H9 (cell line): Measurements from ENCODE around the gene CREB5. TPM values are rescaled to one million over a fixed set of nuclear protein-coding genes. Genes with fewer than 3 reads are reported as not detected.

Experiments
- DNase-seq: peaks from one replicate; pipeline ENCODE4 v3.0.0-alpha.2; 2017
- H2AFZ ChIP-seq: one replicate; pipeline ENCODE4 v1.6.1; 2013; ENCODE audit warnings: mild to moderate bottlenecking, low read length, control low read depth, moderate library complexity
- H2AK5ac ChIP-seq: 2 replicates; pipeline ENCODE4 v1.6.1; 2013; ENCODE audit warnings: low read length, control low read depth, mixed read lengths; ENCODE audit not compliant: insufficient read length
- H2BK120ac ChIP-seq: one replicate; pipeline ENCODE4 v1.6.1; 2013; ENCODE audit warnings: low read depth, mild to moderate bottlenecking, low read length, control low read depth, inconsistent platforms; ENCODE audit not compliant: poor library complexity, severe bottlenecking
- H2BK12ac ChIP-seq: 2 replicates; pipeline ENCODE4 v1.6.1; 2013; ENCODE audit warnings: low read length, control low read depth, mixed read lengths, low read depth; ENCODE audit not compliant: insufficient read length
- H2BK15ac ChIP-seq: 2 replicates; pipeline ENCODE4 v1.6.1; 2013; ENCODE audit warnings: low read depth, low read length, control low read depth
- H2BK20ac ChIP-seq: one replicate; pipeline ENCODE4 v1.6.1; 2013; ENCODE audit warnings: low read depth, mild to moderate bottlenecking, low read length, control low read depth, inconsistent platforms; ENCODE audit not compliant: poor library complexity, severe bottlenecking
- H2BK5ac ChIP-seq: 2 replicates; pipeline ENCODE4 v1.6.1; 2013; ENCODE audit warnings: low read length, control low read depth, mixed read lengths; ENCODE audit not compliant: insufficient read length
- H3K14ac ChIP-seq: 2 replicates; pipeline ENCODE4 v1.6.1; 2013; ENCODE audit warnings: low read length, control low read depth; ENCODE audit not compliant: insufficient read depth
- H3K18ac ChIP-seq: 2 replicates; pipeline ENCODE4 v1.6.1; 2013; ENCODE audit warnings: low read depth, mild to moderate bottlenecking, mixed read lengths, low read length, control low read depth; ENCODE audit not compliant: insufficient read length
- H3K23ac ChIP-seq: 2 replicates; pipeline ENCODE4 v1.6.1; 2013; ENCODE audit warnings: low read length, control low read depth, mixed read lengths, low read depth; ENCODE audit not compliant: insufficient read length
- H3K23me2 ChIP-seq: 2 replicates; pipeline ENCODE4 v1.6.1; 2013; ENCODE audit warnings: low read depth, mild to moderate bottlenecking, mixed read lengths, low read length, control low read depth; ENCODE audit not compliant: insufficient read length, poor library complexity, severe bottlenecking
- H3K27ac ChIP-seq: 2 replicates; pipeline ENCODE4 v1.5.1; 2013; ENCODE audit warnings: low read length, control low read depth, mixed read lengths, low read depth; ENCODE audit not compliant: insufficient read length
- H3K27me3 ChIP-seq: 2 replicates; pipeline ENCODE4 v1.6.1; 2013; ENCODE audit warnings: low read length, control low read depth, inconsistent platforms; ENCODE audit not compliant: insufficient read depth
- H3K4ac ChIP-seq: 2 replicates; pipeline ENCODE4 v1.6.1; 2013; ENCODE audit warnings: low read depth, mild to moderate bottlenecking, control low read depth, inconsistent platforms, low read length, moderate library complexity
- H3K4me1 ChIP-seq: 2 replicates; pipeline ENCODE4 v1.6.1; 2013; ENCODE audit warnings: low read length, control low read depth, inconsistent platforms; ENCODE audit not compliant: insufficient read depth
- H3K4me2 ChIP-seq: 2 replicates; pipeline ENCODE4 v1.6.1; 2013; ENCODE audit warnings: low read length, control low read depth, mixed read lengths; ENCODE audit not compliant: insufficient read length, insufficient read depth
- H3K56ac ChIP-seq: 2 replicates; pipeline ENCODE4 v1.6.1; 2013; ENCODE audit warnings: low read depth, mild to moderate bottlenecking, mixed read lengths, low read length, control low read depth; ENCODE audit not compliant: insufficient read length
- H3K79me1 ChIP-seq: 2 replicates; pipeline ENCODE4 v1.6.1; 2013; ENCODE audit warnings: low read depth, mild to moderate bottlenecking, moderate library complexity, low read length, control low read depth, inconsistent platforms; ENCODE audit not compliant: insufficient read depth, poor library complexity, severe bottlenecking
- H3K79me2 ChIP-seq: 2 replicates; pipeline ENCODE4 v1.6.1; 2013; ENCODE audit warnings: low read length, control low read depth, inconsistent platforms; ENCODE audit not compliant: insufficient read depth
- H3K9ac ChIP-seq: 2 replicates; pipeline ENCODE4 v1.6.1; 2013; ENCODE audit warnings: low read length, control low read depth, mixed read lengths; ENCODE audit not compliant: insufficient read length; ENCODE audit errors: extremely low read depth
- H3K9me3 ChIP-seq: one replicate; pipeline ENCODE4 v1.6.1; 2013; ENCODE audit warnings: low read depth, low read length, inconsistent platforms; ENCODE audit not compliant: control insufficient read depth
- H3T11ph ChIP-seq: one replicate; pipeline ENCODE4 v1.6.1; 2013; ENCODE audit warnings: mild to moderate bottlenecking, low read length, control low read depth, inconsistent platforms
- H4K20me1 ChIP-seq: one replicate; pipeline ENCODE4 v1.6.1; 2013; ENCODE audit not compliant: control insufficient read depth, insufficient read length, insufficient read depth
- H4K5ac ChIP-seq: 2 replicates; pipeline ENCODE4 v1.6.1; 2013; ENCODE audit warnings: low read depth, mild to moderate bottlenecking, mixed read lengths, low read length, control low read depth; ENCODE audit not compliant: insufficient read length
- H4K8ac ChIP-seq: replicated peaks from 2 replicates; pipeline ENCODE4 v1.6.1; 2013; ENCODE audit warnings: low read length, control low read depth, mixed read lengths, low read depth; ENCODE audit not compliant: insufficient read length
- H4K91ac ChIP-seq: 2 replicates; pipeline ENCODE4 v1.6.1; 2013; ENCODE audit warnings: low read depth, mild to moderate bottlenecking, moderate library complexity, mixed read lengths, low read length, control low read depth; ENCODE audit not compliant: insufficient read length
- H3K27ac Mint-ChIP-seq, 3 experiments: 2 replicates in 2 of 3; 3 replicates in 1 of 3; pipeline ENCODE4 v1.8.0; 2020 to 2021; ENCODE audit warnings: mixed read lengths in 3 of 3, mild to moderate bottlenecking in 1 of 3, moderate library complexity in 1 of 3
- H3K27me3 Mint-ChIP-seq: 2 replicates; pipeline ENCODE4 v1.8.0; 2021; ENCODE audit warnings: low read depth, mild to moderate bottlenecking, moderate library complexity, mixed read lengths
- H3K36me3 Mint-ChIP-seq, 3 experiments: 2 replicates in 2 of 3; 3 replicates in 1 of 3; pipeline ENCODE4 v1.8.0; 2020 to 2021; ENCODE audit warnings: low read depth in 3 of 3, mixed read lengths in 3 of 3; ENCODE audit not compliant: insufficient read depth in 1 of 3
- H3K4me1 Mint-ChIP-seq, 2 experiments: 2 replicates each; pipeline ENCODE4 v1.8.0; 2020; ENCODE audit warnings: mixed read lengths in 2 of 2
- H3K4me3 Mint-ChIP-seq, 2 experiments: 2 replicates in 1 of 2; 3 replicates in 1 of 2; pipeline ENCODE4 v1.8.0; 2020 to 2021; ENCODE audit warnings: mild to moderate bottlenecking in 2 of 2, mixed read lengths in 2 of 2, moderate library complexity in 1 of 2
- H3K9me3 Mint-ChIP-seq, 2 experiments: 2 replicates in 1 of 2; 3 replicates in 1 of 2; pipeline ENCODE4 v1.8.0; 2020; ENCODE audit warnings: mild to moderate bottlenecking in 2 of 2, mixed read lengths in 2 of 2, moderate library complexity in 1 of 2
- CTCF ChIP-seq: fragments of 200-600 bp; sonication (generic); conservative IDR thresholded peaks from 3 replicates; pipeline ENCODE4 v1.8.0; 2021; ENCODE audit warnings: antibody characterized with exemption, mild to moderate bottlenecking
- WGBS: extraction: QIAGEN DNeasy Blood & Tissue Kit; methylation state at CpG from one replicate; pipeline ENCODE4 v1.1.7; 2013; ENCODE audit warnings: missing lambda C conversion rate, low lambda C conversion rate, mixed read lengths; ENCODE audit not compliant: insufficient read length; ENCODE audit errors: extremely low coverage; 5-methylcytosine and 5-hydroxymethylcytosine counted together
- total RNA-seq: library from RNA; stranded (reverse); gene quantifications from 2 replicates; pipeline ENCODE4 v1.2.1, GENCODE V29; 2021

CREB5 gene
- total RNA-seq, 1 experiment from 2014 or later, result 4.0 TPM

DNA sequence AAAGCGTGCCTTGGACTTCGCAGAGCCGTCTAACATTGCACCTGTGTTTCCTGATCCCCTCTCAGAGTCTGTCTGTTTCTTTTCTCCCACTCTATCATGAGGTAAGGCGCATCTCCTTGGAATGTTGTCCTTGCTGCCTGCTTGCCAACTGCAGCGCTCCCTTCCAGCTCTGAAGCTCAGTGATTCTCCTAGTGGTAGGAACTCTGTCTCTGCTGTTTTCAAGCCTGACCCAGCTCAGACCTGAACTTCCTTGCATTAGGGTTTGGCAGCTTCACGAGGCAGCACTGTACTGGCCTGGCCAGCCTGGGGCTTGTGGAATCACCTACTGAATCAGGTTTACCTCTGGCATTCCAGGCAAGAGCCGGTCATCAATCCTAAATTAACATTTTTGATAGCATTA lies 123.9 kb downstream of the CREB5 start:
- H3K9me3 Mint-ChIP-seq, result peaks cover 9% of the 10 kb centered on the region in 2 experiments; a peak in 4 of 5 replicates
- no peak overlapping the region for H2AFZ ChIP-seq
- H3K4me1 ChIP-seq, result peaks cover 1% of the 10 kb centered on the region; the same call in 1 of the 2 replicates
- H4K20me1 ChIP-seq, result no peaks in the 10 kb centered on the region
- no peak overlapping the region for H4K8ac ChIP-seq
- H3K18ac ChIP-seq, result no peak overlapping the region
- H4K91ac ChIP-seq, result no peak overlapping the region
- no peak overlapping the region for H3K4me2 ChIP-seq
- no peak overlapping the region for H3K23ac ChIP-seq
- DNase-seq, result peak; percentile 83
- H2BK20ac ChIP-seq, result no peak overlapping the region
- H3K14ac ChIP-seq, result no peak overlapping the region
- H3K27ac ChIP-seq, result no peak overlapping the region
- H3T11ph ChIP-seq, result no peak overlapping the region
- no peak overlapping the region for H3K56ac ChIP-seq
- H3K23me2 ChIP-seq, result no peaks in the 10 kb centered on the region
- no peak overlapping the region for H2BK15ac ChIP-seq
- H3K79me1 ChIP-seq, result no peaks in the 10 kb centered on the region
- H3K27ac Mint-ChIP-seq, result no peak overlapping the region
- no peaks in the 10 kb centered on the region for H3K9me3 ChIP-seq
- no peaks in the 10 kb centered on the region for H3K79me2 ChIP-seq
- H3K9ac ChIP-seq, result no peak overlapping the region
- no peak overlapping the region for H2BK120ac ChIP-seq
- no peaks in the 10 kb centered on the region for H3K27me3 ChIP-seq
- no peak overlapping the region for H2BK12ac ChIP-seq
- H4K5ac ChIP-seq, result no peak overlapping the region
- no CpG with 5 or more reads among the region's 7 CpGs for WGBS
- no peak overlapping the region for H3K4me3 Mint-ChIP-seq
- no peak overlapping the region for H3K4ac ChIP-seq
- peaks cover 5% of the 10 kb centered on the region for H3K27me3 Mint-ChIP-seq
- peaks cover 4 to 11% (median 4%) of the 10 kb centered on the region in 3 experiments; a peak in 4 of 7 replicates for H3K36me3 Mint-ChIP-seq
- peaks cover 9% of the 10 kb centered on the region in 2 experiments; a peak in 3 of 4 replicates for H3K4me1 Mint-ChIP-seq
- TF ChIP-seq CTCF, result peak; percentile 74
- H2AK5ac ChIP-seq, result no peak overlapping the region
- H2BK5ac ChIP-seq, result no peak overlapping the region
